ENCODE data around the gene SLC22A13. TPM values are rescaled to one million over a fixed set of nuclear protein-coding genes. Genes with fewer than 3 reads are reported as not detected.

Gene SLC22A13
- total and polyA plus RNA-seq, 2 of the 4 experiments (the other 2 are of a cell fraction): under 0.01 to 0.22 TPM

- Histone ChIP-seq H2BK15ac (ENCODE audit: low read depth, low read length) (no peak overlapping the region), H3K14ac (replicated peaks; ENCODE audit: low read depth, low read length) (no peak overlapping the region), H3K4me3 (ENCODE audit: insufficient read depth, low read depth, low read length) (no peak overlapping the region), H3K18ac (ENCODE audit: low read depth, low read length) (no peak overlapping the region), H3K27me3 (ENCODE audit: control insufficient read depth, insufficient read depth, low read length) (no peaks in the 10 kb centered on the region), H4K5ac (ENCODE audit: low read depth, low read length) (no peak overlapping the region), H4K8ac (ENCODE audit: low read depth in 2 of 2, low read length in 2 of 2) (no peak overlapping the region), H3K4me1 (ENCODE audit: control insufficient read depth, insufficient read depth, low read length) (no peaks in the 10 kb centered on the region; the same call in 1 of the 2 replicates), H2BK120ac (ENCODE audit: low read depth, low read length) (no peak overlapping the region), H3K9me3 (ENCODE audit: control insufficient read depth, insufficient read depth, low read length) (no peaks in the 10 kb centered on the region), H4K91ac (ENCODE audit: insufficient read depth, low read depth, low read length) (no peak overlapping the region), H3K56ac (ENCODE audit: extremely low read depth, insufficient read depth, low read length) (no peak overlapping the region), H3K9me1 (ENCODE audit: insufficient read depth, low read length) (peaks cover 16% of the 10 kb centered on the region), H3K23ac (ENCODE audit: low read depth, low read length) (no peak overlapping the region), H3K79me1 (ENCODE audit: low read depth in 1 of 2, low read length in 2 of 2) (peaks cover 0 to 5% of the 10 kb centered on the region in 2 experiments; a peak in 1 of 4 replicates), H3K27ac (ENCODE audit: insufficient read depth, low read length) (no peak overlapping the region), H3K4ac (ENCODE audit: low read depth, low read length) (no peak overlapping the region), H2BK5ac (ENCODE audit: low read depth, low read length, poor library complexity, severe bottlenecking) (no peak overlapping the region), H2AK9ac (replicated peaks; ENCODE audit: low read depth, low read length, poor library complexity) (no peak overlapping the region), H4K20me1 (ENCODE audit: insufficient read depth, low read length) (no peaks in the 10 kb centered on the region), H3K9ac (ENCODE audit: low read depth, low read length) (no peak overlapping the region), H2BK20ac (ENCODE audit: low read depth, low read length) (no peak overlapping the region), H3K36me3 (ENCODE audit: control insufficient read depth, insufficient read depth, low read length) (peaks cover 1% of the 10 kb centered on the region; the same call in 1 of the 2 replicates), H3K4me2 (ENCODE audit: low read depth, low read length) (no peak overlapping the region), H2AFZ (replicated peaks; ENCODE audit: low read length, poor library complexity) (no peak overlapping the region), H2AK5ac (ENCODE audit: low read depth, low read length) (no peak overlapping the region)
- DNase-seq (no peak), ATAC-seq (ENCODE audit: low read depth) (no peak)
- ChIA-PET POLR2A (ENCODE audit: unreplicated experiment) (no interaction called here), CTCF (no interaction called here)
- BruUV-seq (replicated peaks): no TSS peak
- WGBS, 2 experiments (ENCODE audit: extremely low coverage in 2 of 2, insufficient read length in 1 of 2): no CpG with 5 or more reads among the region's 1 CpG
- TF ChIP-seq, protein P1, sequence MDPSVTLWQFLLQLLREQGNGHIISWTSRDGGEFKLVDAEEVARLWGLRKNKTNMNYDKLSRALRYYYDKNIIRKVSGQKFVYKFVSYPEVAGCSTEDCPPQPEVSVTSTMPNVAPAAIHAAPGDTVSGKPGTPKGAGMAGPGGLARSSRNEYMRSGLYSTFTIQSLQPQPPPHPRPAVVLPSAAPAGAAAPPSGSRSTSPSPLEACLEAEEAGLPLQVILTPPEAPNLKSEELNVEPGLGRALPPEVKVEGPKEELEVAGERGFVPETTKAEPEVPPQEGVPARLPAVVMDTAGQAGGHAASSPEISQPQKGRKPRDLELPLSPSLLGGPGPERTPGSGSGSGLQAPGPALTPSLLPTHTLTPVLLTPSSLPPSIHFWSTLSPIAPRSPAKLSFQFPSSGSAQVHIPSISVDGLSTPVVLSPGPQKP (IDR thresholded peaks at IDR 0.05; ENCODE audit: borderline replicate concordance, low read depth, low read length): no peak
- TF ChIP-seq FOS (IDR thresholded peaks at IDR 0.05; ENCODE audit: low read depth, low read length): no peak
- no peak for TF ChIP-seq NFE2L2 (IDR thresholded peaks at IDR 0.05; ENCODE audit: low read depth, low read length)
- TF ChIP-seq POLR2A (IDR thresholded peaks at IDR 0.05; ENCODE audit: low read depth, low read length): no peak
- TF ChIP-seq, protein P2, sequence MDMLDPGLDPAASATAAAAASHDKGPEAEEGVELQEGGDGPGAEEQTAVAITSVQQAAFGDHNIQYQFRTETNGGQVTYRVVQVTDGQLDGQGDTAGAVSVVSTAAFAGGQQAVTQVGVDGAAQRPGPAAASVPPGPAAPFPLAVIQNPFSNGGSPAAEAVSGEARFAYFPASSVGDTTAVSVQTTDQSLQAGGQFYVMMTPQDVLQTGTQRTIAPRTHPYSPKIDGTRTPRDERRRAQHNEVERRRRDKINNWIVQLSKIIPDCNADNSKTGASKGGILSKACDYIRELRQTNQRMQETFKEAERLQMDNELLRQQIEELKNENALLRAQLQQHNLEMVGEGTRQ (IDR thresholded peaks at IDR 0.05; ENCODE audit: low read depth, low read length): no peak
- no peak for TF ChIP-seq MXI1 (IDR thresholded peaks at IDR 0.05; ENCODE audit: borderline replicate concordance, low read depth, low read length)
- TF ChIP-seq MAZ (IDR thresholded peaks at IDR 0.05; ENCODE audit: borderline replicate concordance, low read depth, low read length): no peak
- TF ChIP-seq CEBPB (IDR thresholded peaks at IDR 0.05; ENCODE audit: low read depth, low read length): no peak
- TF ChIP-seq RCOR1 (IDR thresholded peaks at IDR 0.05; ENCODE audit: insufficient replicate concordance, low read length): no peak
- TF ChIP-seq CTCF (conservative IDR thresholded peaks at IDR 0.05; ENCODE audit: low read depth, low read length): no peak
- dilution Hi-C loops (cut with HindIII; ENCODE audit: low sequenced_read_pairs, unreplicated experiment): no loop called here
- intact Hi-C loops (cut with micrococcal nuclease): no loop called here
- in situ Hi-C loops (cut with MboI; ENCODE audit: low sequenced_read_pairs): no loop called here
These were observed 1.2 kb downstream of the SLC22A13 start for GRCh38 chr3:38266810-38267209.

Measured in IMR-90 (cell line).